ENCODE measurements around the gene NHLRC2. TPM values are rescaled to one million over a fixed set of nuclear protein-coding genes. Genes with fewer than 3 reads are reported as not detected.

The NHLRC2 gene
- total and polyA plus RNA-seq, 10 of the 15 experiments (the other 5 are each of a cell fraction or from before 2014, with no cell fraction given) = 1.9 to 31.3 (median 15.9) TPM

DNA sequence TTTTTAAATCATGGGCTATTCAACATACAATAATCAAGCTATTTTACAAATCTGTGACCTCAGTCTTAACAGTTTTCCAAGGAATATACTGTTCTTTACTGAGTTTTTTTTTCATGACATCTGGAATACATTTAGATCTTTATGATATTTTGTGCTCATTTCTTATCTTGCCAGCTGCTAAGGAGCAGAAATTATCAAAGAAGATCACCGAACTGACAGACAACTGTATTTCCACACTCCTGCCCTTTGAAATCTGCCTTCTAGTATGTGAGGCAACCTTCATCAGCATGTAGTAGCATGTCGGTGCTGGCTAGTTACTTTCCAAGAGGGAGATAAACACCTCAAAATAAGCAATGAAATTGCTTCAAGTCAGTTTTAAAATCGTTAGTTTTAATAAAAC, 66.4 kb downstream of the NHLRC2 start (continued):
- TF ChIP-seq, protein P1, sequence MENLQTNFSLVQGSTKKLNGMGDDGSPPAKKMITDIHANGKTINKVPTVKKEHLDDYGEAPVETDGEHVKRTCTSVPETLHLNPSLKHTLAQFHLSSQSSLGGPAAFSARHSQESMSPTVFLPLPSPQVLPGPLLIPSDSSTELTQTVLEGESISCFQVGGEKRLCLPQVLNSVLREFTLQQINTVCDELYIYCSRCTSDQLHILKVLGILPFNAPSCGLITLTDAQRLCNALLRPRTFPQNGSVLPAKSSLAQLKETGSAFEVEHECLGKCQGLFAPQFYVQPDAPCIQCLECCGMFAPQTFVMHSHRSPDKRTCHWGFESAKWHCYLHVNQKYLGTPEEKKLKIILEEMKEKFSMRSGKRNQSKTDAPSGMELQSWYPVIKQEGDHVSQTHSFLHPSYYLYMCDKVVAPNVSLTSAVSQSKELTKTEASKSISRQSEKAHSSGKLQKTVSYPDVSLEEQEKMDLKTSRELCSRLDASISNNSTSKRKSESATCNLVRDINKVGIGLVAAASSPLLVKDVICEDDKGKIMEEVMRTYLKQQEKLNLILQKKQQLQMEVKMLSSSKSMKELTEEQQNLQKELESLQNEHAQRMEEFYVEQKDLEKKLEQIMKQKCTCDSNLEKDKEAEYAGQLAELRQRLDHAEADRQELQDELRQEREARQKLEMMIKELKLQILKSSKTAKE (IDR thresholded peaks at IDR 0.05; ENCODE audit: low read depth, poor library complexity, severe bottlenecking) = no peak
- no peak for TF ChIP-seq SIX5 (IDR thresholded peaks at IDR 0.05; ENCODE audit: low read depth, low read length, severe bottlenecking)
- TF ChIP-seq, protein P2, sequence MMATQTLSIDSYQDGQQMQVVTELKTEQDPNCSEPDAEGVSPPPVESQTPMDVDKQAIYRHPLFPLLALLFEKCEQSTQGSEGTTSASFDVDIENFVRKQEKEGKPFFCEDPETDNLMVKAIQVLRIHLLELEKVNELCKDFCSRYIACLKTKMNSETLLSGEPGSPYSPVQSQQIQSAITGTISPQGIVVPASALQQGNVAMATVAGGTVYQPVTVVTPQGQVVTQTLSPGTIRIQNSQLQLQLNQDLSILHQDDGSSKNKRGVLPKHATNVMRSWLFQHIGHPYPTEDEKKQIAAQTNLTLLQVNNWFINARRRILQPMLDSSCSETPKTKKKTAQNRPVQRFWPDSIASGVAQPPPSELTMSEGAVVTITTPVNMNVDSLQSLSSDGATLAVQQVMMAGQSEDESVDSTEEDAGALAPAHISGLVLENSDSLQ (IDR thresholded peaks at IDR 0.05) = no peak

DNA sequence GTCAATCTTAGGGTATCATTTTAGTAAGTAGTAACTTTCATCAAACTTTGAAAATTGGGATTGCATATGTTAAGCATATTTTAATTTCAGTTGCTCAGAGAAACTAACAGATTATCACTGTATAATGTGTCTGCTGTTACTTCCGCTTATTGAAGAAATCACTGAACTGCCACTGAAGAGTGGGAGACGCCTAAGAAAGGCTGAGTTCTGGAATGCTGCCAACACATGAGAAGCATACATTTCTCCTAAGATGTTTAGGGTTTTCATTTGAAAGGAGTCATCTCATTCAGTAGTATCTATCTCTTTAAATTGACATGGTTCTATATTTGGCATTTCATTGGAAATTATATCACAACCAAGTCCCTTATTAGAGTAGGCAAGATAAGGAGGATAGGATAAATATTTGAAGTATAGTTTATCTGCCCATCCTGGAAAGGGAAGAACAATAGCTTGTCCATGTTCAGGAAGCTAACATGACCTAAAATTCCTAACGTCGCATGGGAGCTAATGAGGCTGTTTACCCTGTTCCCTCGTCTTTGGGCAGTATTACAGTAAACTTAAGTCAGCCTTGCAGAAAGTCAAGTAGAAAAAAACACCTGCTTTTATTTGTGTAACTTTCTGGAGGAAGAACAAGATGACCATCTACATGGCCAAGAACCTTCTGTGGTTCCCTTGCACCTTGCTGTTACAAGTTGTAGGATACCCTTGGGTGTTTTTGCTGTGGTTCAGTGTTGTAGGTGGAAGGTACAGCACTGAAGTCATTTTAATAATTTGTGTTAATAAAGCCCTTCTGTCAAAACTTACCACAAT, 67.3 kb downstream of the NHLRC2 start:
- FAIRE-seq (no peak), DNase-seq (ENCODE audit: low read depth, low spot score) (no peak), ATAC-seq (no peak)
- H3K9ac ChIP-seq (ENCODE audit: control insufficient read depth, insufficient read depth, low read length) = no peak overlapping the region
- H3K4me2 ChIP-seq (ENCODE audit: control insufficient read depth, insufficient read depth) = no peak overlapping the region
- RAD21 ChIA-PET (ENCODE audit: unreplicated experiment) = interaction anchor here (1.5 kb wide), 1 partner anchor 10 kb away, joined by 5 read pairs; no protein-coding TSS in a partner anchor
- no peaks in the 10 kb centered on the region for H3K79me2 ChIP-seq (ENCODE audit: control insufficient read depth, insufficient read depth, low read length)
- H3K9me3 ChIP-seq (replicated peaks; ENCODE audit: control insufficient read depth, insufficient read depth, low read length) = peaks cover 5% of the 10 kb centered on the region
- no peaks in the 10 kb centered on the region for H3K27me3 ChIP-seq (replicated peaks in 1 of 2; ENCODE audit: control insufficient read depth in 2 of 2, insufficient read depth in 2 of 2, low read length in 1 of 2)
- no peaks in the 10 kb centered on the region for H3K4me1 ChIP-seq (ENCODE audit: control insufficient read depth, insufficient read depth, low read length)
- no peaks in the 10 kb centered on the region for H4K20me1 ChIP-seq (ENCODE audit: control insufficient read depth, insufficient read depth)
- SMC1A ChIA-PET (ENCODE audit: uncharacterized antibody, unreplicated experiment) = interaction anchor here (0.9 to 2.2 kb wide), 9 partner anchors 10 to 174 kb away, joined by 3 to 8 read pairs (median 5); no protein-coding TSS in a partner anchor
- H3K36me3 ChIP-seq (ENCODE audit: control insufficient read depth in 2 of 2, insufficient read depth in 2 of 2, low read length in 1 of 2) = no peaks in the 10 kb centered on the region
- H2AFZ ChIP-seq (ENCODE audit: control insufficient read depth, low read depth, low read length) = no peak overlapping the region
- CTCF ChIA-PET = interaction anchor here (1.0 to 2.0 kb wide), 6 partner anchors 9 to 180 kb away, joined by 3 to 7 read pairs (median 5); no protein-coding TSS in a partner anchor
- 87% methylated on average over 5 of the region's 5 CpGs for WGBS (ENCODE audit: insufficient coverage, insufficient replicate concordance, low lambda C conversion rate, missing lambda C conversion rate)
- POLR2A ChIA-PET = interaction anchor here (1.2 kb wide), 1 partner anchor 10 kb away, joined by 3 read pairs; no protein-coding TSS in a partner anchor
- H3K27ac ChIP-seq (ENCODE audit: control insufficient read depth, insufficient read depth) = no peak overlapping the region
- intact Hi-C loops (cut with micrococcal nuclease; ENCODE audit: unreplicated experiment) = loop anchor here (5.0 kb wide), 1 partner anchor 191 kb away; no protein-coding TSS in a partner anchor
- BruUV-seq (replicated peaks) = no TSS peak
- in situ Hi-C loops (cut with MboI) = no loop called here
- no peak overlapping the region for H3K4me3 ChIP-seq
- TF ChIP-seq NR2C1 (IDR thresholded peaks at IDR 0.05) = no peak
- no peak for TF ChIP-seq BRCA1 (IDR thresholded peaks at IDR 0.05; ENCODE audit: low read depth, low read length)
- no peak for TF ChIP-seq ASH2L (IDR thresholded peaks at IDR 0.05; ENCODE audit: borderline replicate concordance, low read depth)
- no peak for TF ChIP-seq ZNF274 (IDR thresholded peaks at IDR 0.05; ENCODE audit: insufficient read depth, insufficient read length)
- TF ChIP-seq IRF4 (IDR thresholded peaks at IDR 0.05; ENCODE audit: low read depth, low read length) = no peak
- TF ChIP-seq HDAC6 (IDR thresholded peaks at IDR 0.05; ENCODE audit: unreplicated experiment) = no peak
- TF ChIP-seq, protein P3, sequence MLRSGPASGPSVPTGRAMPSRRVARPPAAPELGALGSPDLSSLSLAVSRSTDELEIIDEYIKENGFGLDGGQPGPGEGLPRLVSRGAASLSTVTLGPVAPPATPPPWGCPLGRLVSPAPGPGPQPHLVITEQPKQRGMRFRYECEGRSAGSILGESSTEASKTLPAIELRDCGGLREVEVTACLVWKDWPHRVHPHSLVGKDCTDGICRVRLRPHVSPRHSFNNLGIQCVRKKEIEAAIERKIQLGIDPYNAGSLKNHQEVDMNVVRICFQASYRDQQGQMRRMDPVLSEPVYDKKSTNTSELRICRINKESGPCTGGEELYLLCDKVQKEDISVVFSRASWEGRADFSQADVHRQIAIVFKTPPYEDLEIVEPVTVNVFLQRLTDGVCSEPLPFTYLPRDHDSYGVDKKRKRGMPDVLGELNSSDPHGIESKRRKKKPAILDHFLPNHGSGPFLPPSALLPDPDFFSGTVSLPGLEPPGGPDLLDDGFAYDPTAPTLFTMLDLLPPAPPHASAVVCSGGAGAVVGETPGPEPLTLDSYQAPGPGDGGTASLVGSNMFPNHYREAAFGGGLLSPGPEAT (IDR thresholded peaks at IDR 0.05; ENCODE audit: low read depth) = no peak
- TF ChIP-seq MEF2A (IDR thresholded peaks at IDR 0.05; ENCODE audit: insufficient read depth, low read depth, low read length) = no peak
- TF ChIP-seq GABPA (IDR thresholded peaks at IDR 0.05; ENCODE audit: low read depth) = no peak
- TF ChIP-seq HCFC1 (IDR thresholded peaks at IDR 0.05; ENCODE audit: low read length) = no peak
- TF ChIP-seq, protein P4, sequence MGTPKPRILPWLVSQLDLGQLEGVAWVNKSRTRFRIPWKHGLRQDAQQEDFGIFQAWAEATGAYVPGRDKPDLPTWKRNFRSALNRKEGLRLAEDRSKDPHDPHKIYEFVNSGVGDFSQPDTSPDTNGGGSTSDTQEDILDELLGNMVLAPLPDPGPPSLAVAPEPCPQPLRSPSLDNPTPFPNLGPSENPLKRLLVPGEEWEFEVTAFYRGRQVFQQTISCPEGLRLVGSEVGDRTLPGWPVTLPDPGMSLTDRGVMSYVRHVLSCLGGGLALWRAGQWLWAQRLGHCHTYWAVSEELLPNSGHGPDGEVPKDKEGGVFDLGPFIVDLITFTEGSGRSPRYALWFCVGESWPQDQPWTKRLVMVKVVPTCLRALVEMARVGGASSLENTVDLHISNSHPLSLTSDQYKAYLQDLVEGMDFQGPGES (IDR thresholded peaks at IDR 0.05) = no peak
